PC-3 (cell line): ENCODE results near the gene GRM1. TPM values are rescaled to one million over a fixed set of nuclear protein-coding genes. Genes with fewer than 3 reads are reported as not detected.

Source experiments
- ATAC-seq: fragments of 200-7000 bp; cut with Tn5 transposase; 2 replicates; pipeline ENCODE4 v1.9.1; 2020; ENCODE audit warnings: mild to moderate bottlenecking, moderate library complexity
- BruUV-seq: library from RNA; stranded (reverse); fragments of 400-500 nt; replicated peaks from 2 replicates; lab custom pipeline; 2021; lab: Mats Ljungman, UMichigan
- CTCF ChIA-PET: fragments of 300-600 bp; sonication (Branson Sonifier 250); formaldehyde crosslinking; loops from one replicate; lab custom pipeline; 2022; ENCODE audit warnings: antibody characterized with exemption; lab: Charles Lee
- POLR2A ChIA-PET: fragments of 300-600 bp; sonication (Branson Sonifier 250); formaldehyde crosslinking; loops from one replicate; lab custom pipeline; 2022; ENCODE audit warnings: antibody characterized with exemption; ENCODE audit not compliant: unreplicated experiment; lab: Charles Lee
- DNase-seq: peaks from one replicate; pipeline ENCODE4 v3.0.0-alpha.2; 2015
- H2AFZ ChIP-seq: fragments of 300-600 bp; sonication (generic); 2 replicates; pipeline ENCODE4 v1.6.0; 2016; ENCODE audit warnings: antibody characterized with exemption, low read length
- H3F3A ChIP-seq: fragments of 300-600 bp; sonication (generic); one replicate; pipeline ENCODE4 v1.6.0; 2017; ENCODE audit warnings: antibody characterized with exemption, low read length, control low read depth, mild to moderate bottlenecking; ENCODE audit not compliant: unreplicated experiment
- H3K27ac ChIP-seq: fragments of 300-600 bp; sonication (generic); 2 replicates; pipeline ENCODE4 v1.5.1; 2016; ENCODE audit warnings: mild to moderate bottlenecking, low read length
- H3K27me3 ChIP-seq: fragments of 300-600 bp; sonication (generic); 2 replicates; pipeline ENCODE4 v1.6.1; 2016; ENCODE audit warnings: low read length, mixed read lengths
- H3K36me3 ChIP-seq: fragments of 300-600 bp; sonication (generic); 2 replicates; pipeline ENCODE4 v1.6.1; 2016; ENCODE audit warnings: low read depth, mixed run types, low read length, mixed read lengths
- H3K4me1 ChIP-seq: fragments of 300-600 bp; sonication (generic); 2 replicates; pipeline ENCODE4 v1.5.1; 2016; ENCODE audit warnings: low read length; ENCODE audit not compliant: insufficient read depth
- H3K4me2 ChIP-seq: fragments of 300-600 bp; sonication (generic); 2 replicates; pipeline ENCODE4 v1.6.0; 2016; ENCODE audit warnings: low read length
- H3K4me3 ChIP-seq: fragments of 300-600 bp; sonication (generic); 2 replicates; pipeline ENCODE4 v1.5.1; 2016; ENCODE audit warnings: mild to moderate bottlenecking, low read length, mixed read lengths
- H3K79me2 ChIP-seq: fragments of 300-600 bp; sonication (generic); 2 replicates; pipeline ENCODE4 v1.6.1; 2017; ENCODE audit warnings: low read length, mixed read lengths
- H3K9ac ChIP-seq: fragments of 300-600 bp; sonication (generic); 2 replicates; pipeline ENCODE4 v1.6.0; 2016; ENCODE audit warnings: mild to moderate bottlenecking, low read length
- H3K9me2 ChIP-seq: fragments of 300-600 bp; sonication (generic); replicated peaks from 2 replicates; pipeline ENCODE4 v1.6.1; 2016; ENCODE audit warnings: mixed run types, low read length, mixed read lengths
- H3K9me3 ChIP-seq: fragments of 300-600 bp; sonication (generic); 2 replicates; pipeline ENCODE4 v1.6.1; 2016; ENCODE audit warnings: low read length, mixed read lengths
- H4K20me1 ChIP-seq: fragments of 300-600 bp; sonication (generic); 2 replicates; pipeline ENCODE4 v1.6.1; 2016; ENCODE audit warnings: low read length, mixed read lengths
- EZH2 ChIP-seq: fragments of 300-600 bp; sonication (generic); IDR thresholded peaks from one replicate; pipeline ENCODE4 v1.6.1; 2017; ENCODE audit warnings: antibody characterized with exemption, mild to moderate bottlenecking, low read length; ENCODE audit not compliant: unreplicated experiment
- EZH2phosphoT487 ChIP-seq: fragments of 300-600 bp; sonication (generic); IDR thresholded peaks from 2 replicates; pipeline ENCODE4 v1.6.1; 2018; ENCODE audit warnings: mild to moderate bottlenecking, antibody characterized with exemption, low read length, borderline replicate concordance
- intact Hi-C: fragments of 100-400 bp; cut with micrococcal nuclease; formaldehyde crosslinking; loops from 2 replicates; pipeline ENCODE4 v1.9.0; 2023
- total RNA-seq: library from RNA; depleted of rRNA; stranded (reverse); fragments of >200 nt; gene quantifications from 2 replicates; pipeline ENCODE4 v1.2.3, GENCODE V29; 2014
- TF ChIP-seq, protein P1 (sequence below): fragments of 300-600 bp; sonication (generic); conservative IDR thresholded peaks from 2 replicates; pipeline ENCODE4 v1.5.1; 2017; ENCODE audit warnings: antibody characterized with exemption, low read depth, mild to moderate bottlenecking, low read length

The GRM1 gene
- total RNA-seq, 1 experiment from 2014 or later: 0.11 TPM

- CTCF ChIA-PET: no interaction called here
- POLR2A ChIA-PET: no interaction called here
- ATAC-seq: no peak
Observed at GRCh38 chr6:146300521-146300920, 271.7 kb downstream of the GRM1 start.

GRCh38 chr6:146301764-146302163, 272.9 kb downstream of the GRM1 start:
- no peaks in the 10 kb centered on the region for H3K4me1 ChIP-seq
- H3K9me2 ChIP-seq: no peaks in the 10 kb centered on the region
- POLR2A ChIA-PET: no interaction called here
- no peak for DNase-seq
- ATAC-seq: no peak
- BruUV-seq: no TSS peak
- H3K36me3 ChIP-seq: no peaks in the 10 kb centered on the region
- H3K4me2 ChIP-seq: no peak overlapping the region
- no peaks in the 10 kb centered on the region for H3K9me3 ChIP-seq
- H3F3A ChIP-seq: no peaks in the 10 kb centered on the region
- no peak overlapping the region for H3K4me3 ChIP-seq
- no peaks in the 10 kb centered on the region for H3K27me3 ChIP-seq
- no peak overlapping the region for H3K9ac ChIP-seq
- CTCF ChIA-PET: no interaction called here
- TF ChIP-seq EZH2phosphoT487 (no peak), EZH2 (no peak)
- TF ChIP-seq, protein P1, sequence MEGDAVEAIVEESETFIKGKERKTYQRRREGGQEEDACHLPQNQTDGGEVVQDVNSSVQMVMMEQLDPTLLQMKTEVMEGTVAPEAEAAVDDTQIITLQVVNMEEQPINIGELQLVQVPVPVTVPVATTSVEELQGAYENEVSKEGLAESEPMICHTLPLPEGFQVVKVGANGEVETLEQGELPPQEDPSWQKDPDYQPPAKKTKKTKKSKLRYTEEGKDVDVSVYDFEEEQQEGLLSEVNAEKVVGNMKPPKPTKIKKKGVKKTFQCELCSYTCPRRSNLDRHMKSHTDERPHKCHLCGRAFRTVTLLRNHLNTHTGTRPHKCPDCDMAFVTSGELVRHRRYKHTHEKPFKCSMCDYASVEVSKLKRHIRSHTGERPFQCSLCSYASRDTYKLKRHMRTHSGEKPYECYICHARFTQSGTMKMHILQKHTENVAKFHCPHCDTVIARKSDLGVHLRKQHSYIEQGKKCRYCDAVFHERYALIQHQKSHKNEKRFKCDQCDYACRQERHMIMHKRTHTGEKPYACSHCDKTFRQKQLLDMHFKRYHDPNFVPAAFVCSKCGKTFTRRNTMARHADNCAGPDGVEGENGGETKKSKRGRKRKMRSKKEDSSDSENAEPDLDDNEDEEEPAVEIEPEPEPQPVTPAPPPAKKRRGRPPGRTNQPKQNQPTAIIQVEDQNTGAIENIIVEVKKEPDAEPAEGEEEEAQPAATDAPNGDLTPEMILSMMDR: no peak
- no peaks in the 10 kb centered on the region for H4K20me1 ChIP-seq
- no peaks in the 10 kb centered on the region for H3K79me2 ChIP-seq
- H3K27ac ChIP-seq: no peak overlapping the region
- intact Hi-C loops: no loop called here
- H2AFZ ChIP-seq: no peak overlapping the region

More at GRCh38 chr6:146300521-146300920, 271.7 kb downstream of the GRM1 start:
- TF ChIP-seq EZH2 (no peak), EZH2phosphoT487 (no peak)
- TF ChIP-seq, protein P1: no peak
- H3K4me1 ChIP-seq: no peaks in the 10 kb centered on the region
- H3F3A ChIP-seq: no peaks in the 10 kb centered on the region
- H3K79me2 ChIP-seq: no peaks in the 10 kb centered on the region
- BruUV-seq: no TSS peak
- H3K27me3 ChIP-seq: no peaks in the 10 kb centered on the region
- H3K36me3 ChIP-seq: no peaks in the 10 kb centered on the region
- intact Hi-C loops: no loop called here
- H3K9ac ChIP-seq: no peak overlapping the region
- H3K9me3 ChIP-seq: no peaks in the 10 kb centered on the region
- H3K4me3 ChIP-seq: no peak overlapping the region
- DNase-seq: no peak
- H3K27ac ChIP-seq: no peak overlapping the region
- no peak overlapping the region for H3K4me2 ChIP-seq
- no peak overlapping the region for H2AFZ ChIP-seq
- H3K9me2 ChIP-seq: no peaks in the 10 kb centered on the region
- H4K20me1 ChIP-seq: no peaks in the 10 kb centered on the region

DNA sequence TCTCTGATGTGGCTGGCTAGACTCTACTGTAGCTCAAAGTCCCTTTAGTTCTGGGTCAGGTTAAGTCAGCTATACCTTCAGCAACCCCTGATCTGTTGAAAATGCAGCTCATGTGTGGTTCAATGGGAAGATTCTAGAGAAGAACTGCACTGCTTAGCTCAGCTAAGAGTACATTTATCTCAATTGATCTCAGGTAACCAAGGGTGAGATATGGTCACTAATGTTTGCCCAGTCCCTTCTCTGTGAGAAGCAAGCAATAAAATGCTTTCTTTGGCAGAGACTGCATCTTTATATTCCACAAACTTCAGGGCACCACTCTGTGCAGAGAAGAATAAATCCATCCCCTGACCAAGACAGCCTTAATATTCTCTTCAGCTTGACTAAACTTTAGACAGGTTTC, 274.1 kb downstream of the GRM1 start:
- H3K9me3 ChIP-seq: no peaks in the 10 kb centered on the region
- no peak overlapping the region for H2AFZ ChIP-seq
- H3K4me1 ChIP-seq: no peaks in the 10 kb centered on the region
- TF ChIP-seq EZH2phosphoT487 (no peak), EZH2 (no peak)
- TF ChIP-seq, protein P1: no peak
- no peaks in the 10 kb centered on the region for H3F3A ChIP-seq
- no peaks in the 10 kb centered on the region for H3K36me3 ChIP-seq
- intact Hi-C loops: no loop called here
- CTCF ChIA-PET: no interaction called here
- DNase-seq: no peak
- no TSS peak for BruUV-seq
- no peaks in the 10 kb centered on the region for H3K27me3 ChIP-seq
- ATAC-seq: no peak
- POLR2A ChIA-PET: no interaction called here
- no peak overlapping the region for H3K9ac ChIP-seq
- no peak overlapping the region for H3K4me3 ChIP-seq
- H3K9me2 ChIP-seq: no peaks in the 10 kb centered on the region
- H4K20me1 ChIP-seq: no peaks in the 10 kb centered on the region
- H3K4me2 ChIP-seq: no peak overlapping the region
- H3K79me2 ChIP-seq: no peaks in the 10 kb centered on the region
- H3K27ac ChIP-seq: no peak overlapping the region
